HepG2 (cell line): ENCODE results near the gene SRSF2. TPM values are rescaled to one million over a fixed set of nuclear protein-coding genes. Genes with fewer than 3 reads are reported as not detected.

ENCODE experiments used
- BRD4 ChIP-seq: sonication (generic); formaldehyde crosslinking; IDR thresholded peaks from 2 replicates; pipeline ENCODE4 v1.4.0; 2020; ENCODE audit warnings: missing genetic modification reagents
- CC2D1A ChIP-seq: sonication (generic); formaldehyde crosslinking; IDR thresholded peaks from 2 replicates; pipeline ENCODE4 v1.8.1; 2023; ENCODE audit warnings: mild to moderate bottlenecking, missing genetic modification reagents
- CENPBD1 ChIP-seq: sonication (generic); formaldehyde crosslinking; IDR thresholded peaks from 2 replicates; pipeline ENCODE4 v1.8.0; 2022; ENCODE audit warnings: missing genetic modification reagents, low read depth, mild to moderate bottlenecking, borderline replicate concordance
- CHCHD3 ChIP-seq: sonication (generic); formaldehyde crosslinking; IDR thresholded peaks from 2 replicates; pipeline ENCODE4 v1.8.0; 2022; ENCODE audit warnings: mild to moderate bottlenecking, missing genetic modification reagents, moderate library complexity
- ELF4 ChIP-seq: sonication (generic); formaldehyde crosslinking; IDR thresholded peaks from 2 replicates; pipeline ENCODE4 v1.5.0; 2020; ENCODE audit warnings: missing genetic modification reagents, mild to moderate bottlenecking, moderate library complexity, borderline replicate concordance
- FOXA3 ChIP-seq: IDR thresholded peaks from 2 replicates; pipeline ENCODE4 v1.6.1; 2016; ENCODE audit warnings: missing genetic modification reagents, missing compliant biosample characterization
- FOXJ3 ChIP-seq: sonication (generic); formaldehyde crosslinking; IDR thresholded peaks from 2 replicates; pipeline ENCODE4 v1.4.0; 2020; ENCODE audit warnings: missing genetic modification reagents, mild to moderate bottlenecking, borderline replicate concordance
- HOXA3 ChIP-seq: sonication (generic); formaldehyde crosslinking; IDR thresholded peaks from 2 replicates; pipeline ENCODE4 v1.5.0; 2020; ENCODE audit warnings: missing genetic modification reagents
- KAT7 ChIP-seq: IDR thresholded peaks from 2 replicates; pipeline ENCODE4 v1.6.1; 2018; ENCODE audit warnings: borderline replicate concordance, missing compliant biosample characterization
- MYPOP ChIP-seq: sonication (generic); formaldehyde crosslinking; IDR thresholded peaks from 2 replicates; pipeline ENCODE4 v1.8.1; 2023; ENCODE audit warnings: mild to moderate bottlenecking, moderate library complexity, missing genetic modification reagents
- NFIC ChIP-seq: IDR thresholded peaks from 2 replicates; pipeline ENCODE4 v1.6.1; 2012; ENCODE audit warnings: mild to moderate bottlenecking, low read length, inconsistent platforms
- NONO ChIP-seq, 2 experiments: fragments of 450-650 bp in 1 of 2; sonication (generic) in 1 of 2; formaldehyde crosslinking in 1 of 2; IDR thresholded peaks in 1 of 2; conservative IDR thresholded peaks in 1 of 2; 2 replicates each; pipeline versions ENCODE4 v1.6.1 to v1.8.0; 2017 to 2022; ENCODE audit warnings: mild to moderate bottlenecking in 1 of 2, missing genetic modification reagents in 1 of 2, moderate library complexity in 1 of 2
- SPEN ChIP-seq: sonication (generic); formaldehyde crosslinking; IDR thresholded peaks from 2 replicates; pipeline ENCODE4 v1.5.1; 2020; ENCODE audit warnings: low read depth, mild to moderate bottlenecking, missing genetic modification reagents
- SSRP1 ChIP-seq: IDR thresholded peaks from 2 replicates; pipeline ENCODE4 v1.6.1; 2016; ENCODE audit warnings: control low read depth
- TFAP4 ChIP-seq: sonication (generic); IDR thresholded peaks from 2 replicates; pipeline ENCODE4 v1.6.1; 2016; ENCODE audit warnings: low read depth, borderline replicate concordance
- ZBTB7A ChIP-seq: sonication (generic); formaldehyde crosslinking; IDR thresholded peaks from 2 replicates; pipeline ENCODE4 v1.8.0; 2022; ENCODE audit warnings: mild to moderate bottlenecking, missing genetic modification reagents
- ZFYVE20 ChIP-seq: sonication (generic); formaldehyde crosslinking; IDR thresholded peaks from 2 replicates; pipeline ENCODE4 v1.8.0; 2023; ENCODE audit warnings: low read depth, mild to moderate bottlenecking, moderate library complexity, missing genetic modification reagents, borderline replicate concordance
- ZMAT3 ChIP-seq: sonication (generic); formaldehyde crosslinking; conservative IDR thresholded peaks from 2 replicates; pipeline ENCODE4 v1.7.0; 2021; ENCODE audit warnings: missing genetic modification reagents
- ZNF230 ChIP-seq: sonication (generic); formaldehyde crosslinking; IDR thresholded peaks from 2 replicates; pipeline ENCODE4 v1.4.0; 2020; ENCODE audit warnings: mild to moderate bottlenecking, missing genetic modification reagents
- ZNF317 ChIP-seq: sonication (generic); formaldehyde crosslinking; IDR thresholded peaks from 2 replicates; pipeline ENCODE4 v1.5.0; 2020; ENCODE audit warnings: mild to moderate bottlenecking, missing genetic modification reagents
- ZNF644 ChIP-seq: IDR thresholded peaks from 2 replicates; pipeline ENCODE4 v1.6.1; 2016; ENCODE audit warnings: low read depth
- ZNF770 ChIP-seq: sonication (generic); formaldehyde crosslinking; IDR thresholded peaks from 2 replicates; pipeline ENCODE4 v1.5.0; 2020; ENCODE audit warnings: mild to moderate bottlenecking, missing genetic modification reagents
- ZNF792 ChIP-seq: IDR thresholded peaks from 2 replicates; pipeline ENCODE4 v1.6.1; 2016
- ZNF879 ChIP-seq: sonication (generic); formaldehyde crosslinking; IDR thresholded peaks from 2 replicates; pipeline ENCODE4 v1.8.1; 2023; ENCODE audit warnings: missing genetic modification reagents
- ZNF883 ChIP-seq: sonication (generic); formaldehyde crosslinking; IDR thresholded peaks from 2 replicates; pipeline ENCODE4 v1.5.1; 2020; ENCODE audit warnings: mild to moderate bottlenecking, missing genetic modification reagents; ENCODE audit errors: not compliant biosample characterization
- ZSCAN31 ChIP-seq: sonication (generic); formaldehyde crosslinking; IDR thresholded peaks from 2 replicates; pipeline ENCODE4 v1.5.0; 2020; ENCODE audit warnings: low read depth, mild to moderate bottlenecking, missing genetic modification reagents
- polyA plus RNA-seq, 8 experiments: library from polyadenylated mRNA; depleted of rRNA in 3 of 8; stranded (reverse) in 7 of 8; unstranded in 1 of 8; fragments of >200 nt; fragmentation: Illumina TruSeq in 4 of 8; extraction: Trizol in 4 of 8; gene quantifications; 2 replicates each; pipeline versions ENCODE4 v1.2.1 to v1.2.3, GENCODE V29; 2011 to 2016; ENCODE audit warnings: low read depth in 4 of 8, missing spikeins in 1 of 8, mixed read lengths in 1 of 8; ENCODE audit not compliant: insufficient read depth in 1 of 8
- total RNA-seq, 5 experiments: library from RNA; depleted of rRNA; stranded (reverse); fragments of >200 nt; fragmentation: Illumina TruSeq; extraction: Trizol; gene quantifications; 2 replicates each; pipeline ENCODE4 v1.2.3, GENCODE V29; 2016; ENCODE audit warnings: low read depth in 1 of 5

SRSF2 gene
- total and polyA plus RNA-seq, 2 of the 13 experiments (the other 11 are each of a cell fraction or from before 2014, with no cell fraction given): 306 to 319 TPM

- peak; percentile 87 for TF ChIP-seq ZSCAN31 (CRISPR knock-in tag)
- TF ChIP-seq ELF4: 0 out of 2 replicates have a peak, but pooled peaks have one; percentile 65
- TF ChIP-seq MYPOP (CRISPR knock-in tag): peak; percentile 56; the same call in 1 of the 2 replicates
- peak; percentile 83 for TF ChIP-seq FOXA3 (CRISPR knock-in tag)
- no peak for TF ChIP-seq CHCHD3 (CRISPR knock-in tag)
- TF ChIP-seq FOXJ3 (CRISPR knock-in tag): peak; percentile 31; the same call in 1 of the 2 replicates
- TF ChIP-seq HOXA3 (CRISPR knock-in tag): peak; percentile 81; the same call in 1 of the 2 replicates
- TF ChIP-seq BRD4: 0 out of 2 replicates have a peak, but pooled peaks have one; percentile 18
- TF ChIP-seq ZNF317 (CRISPR knock-in tag): no peak; the same call in 1 of the 2 replicates
- no peak for TF ChIP-seq SSRP1 (CRISPR knock-in tag)
- peak; percentile 55; the same call in 1 of the 2 replicates for TF ChIP-seq ZBTB7A (CRISPR knock-in tag)
- TF ChIP-seq CC2D1A (CRISPR knock-in tag): no peak
- peak; percentile 44; the same call in 1 of the 2 replicates for TF ChIP-seq ZMAT3
- peak; percentile 71 for TF ChIP-seq SPEN
- 0 out of 2 replicates have a peak, but pooled peaks have one; percentile 24 for TF ChIP-seq KAT7 (CRISPR knock-in tag)
- no peak for TF ChIP-seq ZNF879 (CRISPR knock-in tag)
- no peak for TF ChIP-seq ZFYVE20 (CRISPR knock-in tag)
- peak; percentile 41; the same call in 1 of the 2 replicates for TF ChIP-seq ZNF644 (CRISPR knock-in tag)
- TF ChIP-seq CENPBD1: no peak
- TF ChIP-seq ZNF230: 0 out of 2 replicates have a peak, but pooled peaks have one; percentile 40
- 0 out of 2 replicates have a peak, but pooled peaks have one; percentile 16 for TF ChIP-seq ZNF770
- TF ChIP-seq NFIC: no peak
- TF ChIP-seq ZNF883 (CRISPR knock-in tag): peak; percentile 17
- peak; percentile 86; the same call in 1 of the 2 replicates for TF ChIP-seq ZNF792 (CRISPR knock-in tag)
- TF ChIP-seq NONO (IDR thresholded peaks at IDR 0.05): no peak
- peak; percentile 56 for TF ChIP-seq NONO (CRISPR knock-in tag; conservative IDR thresholded peaks at IDR 0.05)
- TF ChIP-seq TFAP4: peak; percentile 97
These were observed 45.5 kb downstream of the SRSF2 start (continued) for GRCh38 chr17:76691379-76692191.
